ENCODE measurements around the gene MVD.
A peak's percentile ranks its signal among the peaks of the same experiment; 100 is the strongest.

MVD gene

GRCh38 chr16:88654363-88655052 is 8.4 kb downstream of the MVD start:
- no peak for DNase-seq

GRCh38 chr16:88653596-88654362 is 9.1 kb downstream of the MVD start:
- no peak for DNase-seq

DNA sequence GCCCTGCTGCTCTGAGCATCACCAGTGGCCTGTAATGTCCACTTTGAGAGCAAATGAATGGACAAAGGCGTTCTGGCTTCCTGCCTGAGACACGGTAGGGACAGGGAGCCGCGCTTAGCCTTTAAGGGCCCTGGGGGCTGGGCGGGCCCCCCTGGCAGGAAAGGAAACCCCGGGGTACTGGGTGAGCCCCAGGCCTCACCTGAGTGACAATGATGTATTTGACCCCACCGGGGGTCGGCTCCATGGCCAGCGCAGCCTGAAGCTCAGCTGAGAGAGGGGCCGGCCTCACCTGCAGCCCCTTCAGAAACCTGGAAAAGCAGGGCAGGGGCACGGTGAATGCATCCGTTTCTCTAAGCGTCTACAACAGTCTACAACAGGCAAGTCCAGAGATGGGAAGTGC is 9.8 kb downstream of the MVD start:
- no peak for DNase-seq

DNA sequence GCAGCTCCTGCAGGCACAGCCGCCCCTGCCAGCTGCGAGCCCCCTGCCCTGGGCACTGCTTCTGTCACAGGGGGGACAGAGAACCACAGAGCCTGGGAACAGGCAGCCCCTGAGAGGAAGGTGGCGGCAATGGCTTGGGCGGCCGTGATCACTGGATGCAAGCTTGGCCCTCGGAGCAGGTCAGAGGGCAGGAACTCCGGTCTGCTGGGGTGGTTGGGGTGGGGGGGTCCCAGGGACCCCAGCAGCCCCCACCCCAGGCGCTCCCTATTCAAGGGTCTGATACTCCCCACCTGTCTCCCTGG is 10.2 kb downstream of the MVD start:
- DNase-seq: no peak

DNA sequence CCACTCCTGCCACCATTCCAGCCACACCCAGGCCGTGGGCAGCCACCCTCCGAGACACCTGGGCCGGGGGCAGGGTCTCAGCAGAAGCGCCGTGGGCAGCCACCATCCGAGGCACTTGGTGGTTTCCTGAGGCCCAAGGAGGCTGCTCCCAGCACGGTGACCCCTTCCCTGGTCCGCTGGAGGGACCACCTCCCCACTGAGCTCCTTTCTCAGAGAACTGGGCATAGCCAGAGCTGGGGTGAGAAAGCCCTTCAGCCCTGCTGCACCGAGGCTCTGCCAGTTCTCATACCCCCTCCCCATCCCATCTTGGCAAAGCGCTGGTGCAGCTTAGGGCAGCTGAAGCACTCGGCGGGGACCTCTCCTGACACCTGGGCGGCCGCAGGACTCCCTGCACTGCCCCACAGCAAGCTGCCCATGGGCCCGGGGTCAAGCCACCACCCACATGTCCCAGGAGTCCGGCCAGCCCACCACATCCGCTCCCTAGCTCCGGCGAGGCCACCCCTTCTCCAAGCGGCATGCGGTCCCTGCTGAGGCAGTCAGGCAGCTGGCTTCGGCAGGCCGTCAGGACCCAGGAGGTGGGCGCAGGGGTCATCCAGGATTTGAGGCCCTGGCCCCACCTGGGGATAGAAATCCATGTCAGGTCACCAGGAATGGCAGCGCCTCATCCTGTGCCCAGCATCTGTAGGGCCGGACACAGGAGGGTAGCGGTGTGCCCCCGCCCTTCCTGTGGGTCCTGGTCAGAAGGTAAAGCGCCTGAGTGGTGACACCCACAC is 10.7 kb downstream of the MVD start:
- DNase-seq: no peak

DNA sequence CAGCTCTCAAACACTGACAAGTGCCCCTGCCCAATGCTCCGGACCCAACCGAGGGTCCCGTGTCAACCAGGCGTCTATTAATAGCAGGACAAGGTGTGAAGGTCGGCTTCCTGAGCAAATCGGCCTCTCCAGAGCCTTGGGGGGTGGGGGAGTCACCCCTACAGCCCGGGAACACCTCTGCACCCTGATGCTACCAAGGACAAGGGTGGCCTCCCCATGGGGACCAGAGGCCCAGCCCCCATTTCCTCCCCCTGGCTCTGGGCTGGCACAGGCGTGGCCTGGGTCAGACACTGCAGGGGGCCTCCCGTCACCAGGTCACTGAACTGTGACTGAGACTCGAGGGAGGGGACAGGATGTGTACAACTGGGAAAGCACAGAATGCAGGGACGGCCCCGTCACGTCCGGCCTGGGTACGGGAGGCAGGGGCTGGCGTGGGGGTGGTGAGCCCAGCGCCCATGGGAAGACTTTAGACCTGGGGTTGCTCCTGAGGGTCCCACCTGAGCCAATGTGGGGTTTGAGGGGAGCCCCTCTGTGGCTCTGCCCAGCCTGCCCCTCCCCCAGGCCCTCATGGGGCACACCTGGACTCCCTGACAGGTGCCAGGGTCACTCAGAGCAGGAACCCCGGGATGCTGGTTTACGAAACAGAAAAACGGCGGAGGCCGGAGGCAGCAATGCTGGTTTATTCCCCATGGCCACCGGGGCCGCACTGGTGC is 11.5 kb downstream of the MVD start:
- DNase-seq: peak; percentile 72 to 85

DNA sequence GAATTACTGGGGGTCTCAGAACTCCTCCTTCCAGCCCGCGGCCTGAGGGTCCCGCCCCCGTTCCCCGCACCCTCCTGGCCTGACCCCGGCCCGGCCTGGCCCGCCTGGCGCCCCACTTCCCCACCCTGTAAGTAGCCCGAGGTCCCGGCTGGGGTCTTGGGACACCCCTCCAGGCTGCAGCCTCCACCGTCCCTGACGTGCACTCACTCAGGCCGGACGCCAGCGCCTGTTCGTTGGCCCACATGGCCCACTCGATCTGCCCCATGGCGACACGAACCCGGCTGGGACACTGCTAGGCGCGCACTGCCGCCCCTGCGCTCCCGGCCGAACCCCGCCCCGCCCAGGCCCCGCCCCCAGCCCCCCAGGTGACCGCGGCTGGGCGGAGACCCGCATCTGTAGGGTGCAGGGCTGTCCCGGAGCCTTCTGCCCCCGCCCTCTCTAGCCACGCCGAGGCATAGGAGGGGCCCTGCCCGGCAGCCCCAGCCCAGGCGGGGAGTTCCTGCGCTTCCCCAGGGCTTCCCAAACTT is 12.1 kb downstream of the MVD start, which contains the start of gene CYBA:
TSS of gene CYBA (minus strand) at position 305 of the 527 bp plus-strand sequence. CDS start at position 265, 40 bp downstream.
- DNase-seq: peak; percentile 77 to 90

GRCh38 chr16:88649924-88650748 is 12.8 kb downstream of the MVD start:
- peak; percentile 43 to 55 for DNase-seq

GRCh38 chr16:88649195-88649923 is 13.5 kb downstream of the MVD start:
- DNase-seq: no peak

GRCh38 chr16:88647178-88648070 is 15.5 kb downstream of the MVD start:
- DNase-seq: no peak

GRCh38 chr16:88646345-88647034 is 16.4 kb downstream of the MVD start:
- DNase-seq: no peak

- no peak for DNase-seq
Observed at GRCh38 chr16:88645941-88646340, 16.9 kb downstream of the MVD start.

DNA sequence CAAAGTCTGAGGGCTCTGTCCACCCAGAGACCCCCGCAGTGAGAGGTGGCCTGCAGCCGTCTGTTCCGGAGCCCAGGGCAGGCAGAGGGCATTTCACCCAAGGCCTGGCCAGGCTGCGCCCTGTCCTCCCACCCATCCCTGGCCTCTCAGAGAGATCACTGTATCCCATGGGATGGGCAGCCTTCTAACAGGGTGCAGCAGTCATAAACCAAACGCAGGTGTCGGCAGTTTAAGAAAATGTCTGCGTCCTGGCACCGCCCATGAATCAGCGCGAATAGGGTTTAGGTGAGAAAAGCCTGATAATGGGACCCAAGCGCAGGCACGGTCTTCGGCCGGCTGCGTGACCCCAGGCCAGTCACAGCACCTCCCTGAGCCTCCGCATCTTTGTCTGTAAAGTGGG is 17.4 kb downstream of the MVD start:
- DNase-seq: no peak

DNA sequence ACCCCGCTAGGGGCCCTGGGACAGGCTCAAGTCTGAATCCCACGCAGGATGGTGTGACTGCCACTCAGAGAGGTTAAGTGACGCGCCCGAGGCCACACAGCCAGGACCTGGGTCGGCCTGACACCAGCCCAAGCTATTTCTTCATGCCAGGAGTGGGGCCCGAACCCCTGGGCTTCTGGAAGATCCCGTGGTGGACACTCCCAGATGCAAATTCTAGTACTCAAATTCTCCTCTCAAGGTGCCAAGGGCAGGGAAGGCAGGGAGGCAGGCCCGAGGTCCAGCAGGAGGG is 19.3 kb downstream of the MVD start:
- DNase-seq: no peak

DNA sequence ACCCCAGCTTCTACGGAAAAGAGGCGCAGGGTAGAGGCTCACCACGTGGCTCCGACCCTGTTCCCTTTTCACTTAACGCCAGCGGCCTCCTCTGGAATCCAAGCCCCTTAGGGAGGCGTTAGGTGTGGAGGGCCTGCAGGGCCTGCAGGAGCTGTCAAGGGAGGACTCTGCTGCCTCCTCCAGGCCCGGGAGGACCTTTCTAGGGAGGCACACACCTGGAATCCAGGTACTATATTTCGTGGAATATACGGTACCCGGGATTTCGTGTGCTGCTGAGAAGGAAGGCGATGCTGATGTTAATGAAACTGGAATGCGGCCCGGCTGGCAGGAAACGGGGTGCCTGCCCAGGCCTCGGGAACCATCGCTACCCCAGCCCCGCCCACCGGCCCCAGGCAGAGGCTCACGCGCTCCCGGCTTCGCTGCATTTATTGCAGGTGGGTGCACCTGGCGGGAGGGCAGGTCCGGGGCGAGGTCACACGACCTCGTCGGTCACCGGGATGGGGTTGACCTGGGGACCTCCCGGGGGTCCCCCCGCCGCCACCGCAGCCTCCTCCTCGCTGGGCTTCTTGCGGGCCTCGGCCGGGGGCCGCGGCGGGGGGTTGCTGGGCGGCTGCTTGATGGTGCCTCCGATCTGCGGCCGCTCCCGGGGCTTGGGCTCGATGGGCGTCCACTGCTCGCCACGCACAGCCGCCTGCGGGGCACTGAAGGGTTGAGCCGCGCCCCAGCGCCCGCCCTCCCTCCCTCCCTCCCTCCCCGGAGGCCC is 19.8 kb downstream of the MVD start:
- no peak for DNase-seq

GRCh38 chr16:88640498-88641247 is 22.2 kb downstream of the MVD start:
- DNase-seq: no peak

DNA sequence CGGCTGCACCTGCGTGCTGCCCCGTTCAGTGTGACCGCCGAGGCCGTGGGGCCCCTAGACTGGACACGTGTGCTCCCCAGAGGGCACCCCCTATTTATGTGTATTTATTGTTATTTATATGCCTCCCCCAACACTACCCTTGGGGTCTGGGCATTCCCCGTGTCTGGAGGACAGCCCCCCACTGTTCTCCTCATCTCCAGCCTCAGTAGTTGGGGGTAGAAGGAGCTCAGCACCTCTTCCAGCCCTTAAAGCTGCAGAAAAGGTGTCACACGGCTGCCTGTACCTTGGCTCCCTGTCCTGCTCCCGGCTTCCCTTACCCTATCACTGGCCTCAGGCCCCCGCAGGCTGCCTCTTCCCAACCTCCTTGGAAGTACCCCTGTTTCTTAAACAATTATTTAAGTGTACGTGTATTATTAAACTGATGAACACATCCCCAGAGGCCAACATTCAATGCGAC is 22.8 kb downstream of the MVD start:
- DNase-seq: no peak

Measured in stimulated activated CD4-positive, alpha-beta T cell treated with anti-CD3 and anti-CD28 coated beads, Interleukin-2, amount 100 ng/mL, for 24 hours (primary cell).